Skin epidermis (tissue), 12 donors: ENCODE data around the gene COMT.

Experiments used
- H3K27ac ChIP-seq, 21 experiments: fragments of 200-600 bp; sonication (generic) in 11 of 21; one replicate each; pipeline ENCODE4 v1.5.0; 2020; ENCODE audit warnings: mild to moderate bottlenecking in 3 of 21, inconsistent platforms in 2 of 21, moderate library complexity in 2 of 21
- H3K4me3 ChIP-seq, 7 experiments: fragments of 200-600 bp; sonication (generic) in 2 of 7; one replicate each; pipeline ENCODE4 v1.5.0; 2020; ENCODE audit warnings: inconsistent platforms in 2 of 7, mild to moderate bottlenecking in 2 of 7, moderate library complexity in 1 of 7

COMT gene

GRCh38 chr22:19943082-19944026 is 1.8 kb downstream of the COMT start:
- peak overlapping the region in 20 of 21 experiments; percentile 81 to 99 (median 94) for H3K27ac ChIP-seq
- H3K4me3 ChIP-seq: peak overlapping the region in 6 of 7 experiments; percentile 55 to 83 (median 72)

GRCh38 chr22:19948057-19948760 is 6.6 kb downstream of the COMT start:
- Histone ChIP-seq H3K27ac (no peak overlapping the region), H3K4me3 (no peak overlapping the region)

- Histone ChIP-seq H3K27ac (peak overlapping the region in 1 of 21 experiments; percentile 12), H3K4me3 (no peak overlapping the region)
Measured at GRCh38 chr22:19951346-19951745, 9.8 kb downstream of the COMT start.

GRCh38 chr22:19955241-19956128 is 13.9 kb downstream of the COMT start:
- Histone ChIP-seq H3K27ac (peak overlapping the region in 9 of 21 experiments; percentile 10 to 51 (median 42)), H3K4me3 (no peak overlapping the region)

GRCh38 chr22:19957445-19957844 is 15.9 kb downstream of the COMT start:
- Histone ChIP-seq H3K27ac (no peak overlapping the region), H3K4me3 (no peak overlapping the region)

- no peak overlapping the region for H3K4me3 ChIP-seq
- H3K27ac ChIP-seq: peak overlapping the region in 6 of 21 experiments; percentile 11 to 78 (median 52)
Measured at GRCh38 chr22:19958083-19959042, 16.8 kb downstream of the COMT start.

- H3K27ac ChIP-seq: peak overlapping the region in 12 of 21 experiments; percentile 3 to 78 (median 48)
Measured at GRCh38 chr22:19959043-19959586, 17.5 kb downstream of the COMT start.

GRCh38 chr22:19959587-19960490 is 18.3 kb downstream of the COMT start:
- peak overlapping the region in 4 of 7 experiments; percentile 1 to 24 (median 13) for H3K4me3 ChIP-seq
- H3K27ac ChIP-seq: peak overlapping the region in 12 of 21 experiments; percentile 3 to 78 (median 50)

More at GRCh38 chr22:19959043-19959586, 17.5 kb downstream of the COMT start:
- H3K4me3 ChIP-seq: peak overlapping the region in 4 of 7 experiments; percentile 1 to 24 (median 13)

GRCh38 chr22:19960491-19961200 is 19.1 kb downstream of the COMT start:
- Histone ChIP-seq H3K4me3 (no peak overlapping the region), H3K27ac (peak overlapping the region in 1 of 21 experiments; percentile 37)

- peak overlapping the region in 3 of 21 experiments; percentile 27 to 76 (median 74) for H3K27ac ChIP-seq
- no peak overlapping the region for H3K4me3 ChIP-seq
Measured at GRCh38 chr22:19961201-19961580, 19.6 kb downstream of the COMT start.

- H3K27ac ChIP-seq: peak overlapping the region in 5 of 21 experiments; percentile 27 to 86 (median 76)
- H3K4me3 ChIP-seq: no peak overlapping the region
Measured at GRCh38 chr22:19961868-19962245, 20.3 kb downstream of the COMT start.

GRCh38 chr22:19962246-19962908 is 20.8 kb downstream of the COMT start:
- Histone ChIP-seq H3K4me3 (peak overlapping the region in 5 of 7 experiments; percentile 4 to 32 (median 18)), H3K27ac (peak overlapping the region in 20 of 21 experiments; percentile 14 to 91 (median 70))

GRCh38 chr22:19962909-19963806 is 21.6 kb downstream of the COMT start:
- Histone ChIP-seq H3K27ac (peak overlapping the region in 20 of 21 experiments; percentile 14 to 91 (median 70)), H3K4me3 (peak overlapping the region in 5 of 7 experiments; percentile 5 to 32 (median 18))

GRCh38 chr22:19963863-19964642 is 22.5 kb downstream of the COMT start:
- peak overlapping the region in 11 of 21 experiments; percentile 58 to 91 (median 75) for H3K27ac ChIP-seq
- H3K4me3 ChIP-seq: peak overlapping the region in 2 of 7 experiments; percentile 19 to 32
